K562 (cell line): Measurements from ENCODE around the gene ABITRAM. TPM values are rescaled to one million over a fixed set of nuclear protein-coding genes. Genes with fewer than 3 reads are reported as not detected.

ENCODE experiments used
- SLC30A9 ChIP-seq: fragments of 250-450 bp; sonication (Bioruptor Pico); IDR thresholded peaks from 2 replicates; pipeline ENCODE4 v1.8.0; 2022; ENCODE audit warnings: mild to moderate bottlenecking, moderate library complexity
- SRSF3 ChIP-seq: fragments of 200-400 bp; formaldehyde crosslinking; IDR thresholded peaks from 2 replicates; pipeline ENCODE4 v1.6.1; 2016; ENCODE audit warnings: mild to moderate bottlenecking, low read length, moderate library complexity; ENCODE audit not compliant: insufficient read depth
- TARDBP ChIP-seq: fragments of 450-650 bp; IDR thresholded peaks from 2 replicates; pipeline ENCODE4 v1.6.1; 2016
- polyA plus RNA-seq, 8 experiments: library from polyadenylated mRNA; depleted of rRNA in 4 of 8; stranded (reverse) in 5 of 8; unstranded in 3 of 8; fragments of >200 nt; fragmentation: Nextera tagmentation in 2 of 8; fragmentation: Illumina TruSeq in 1 of 8; extraction: Ambion mirVana in 2 of 8; extraction: Trizol in 1 of 8; gene quantifications; 2 replicates each; pipeline versions ENCODE4 v1.2.1 to v1.2.3, GENCODE V29; 2011 to 2014; ENCODE audit warnings: inconsistent platforms in 1 of 8, missing spikeins in 1 of 8
- total RNA-seq, 7 experiments: library from RNA; depleted of rRNA in 6 of 7; stranded (reverse); fragments of >200 nt in 6 of 7; fragmentation: Illumina TruSeq in 2 of 7; extraction: Trizol in 2 of 7; gene quantifications; 2 replicates each; pipeline versions ENCODE4 v1.2.1 to v1.2.3, GENCODE V29; 2011 to 2021; ENCODE audit warnings: low replicate concordance in 1 of 7
- TF ChIP-seq, protein P1 (sequence below), 2 experiments: fragments of 450-650 bp in 1 of 2; sonication (generic) in 1 of 2; formaldehyde crosslinking in 1 of 2; IDR thresholded peaks; 2 replicates each; pipeline versions ENCODE4 v1.7.1 to v1.9.0; 2016 to 2022; ENCODE audit warnings: inconsistent platforms in 1 of 2, mild to moderate bottlenecking in 1 of 2, missing genetic modification reagents in 1 of 2
- TF ChIP-seq, protein P2 (sequence below): fragments of 450-650 bp; IDR thresholded peaks from 2 replicates; pipeline ENCODE4 v1.6.1; 2016; ENCODE audit warnings: antibody characterized with exemption
- TF ChIP-seq, protein P3 (sequence below): sonication (generic); formaldehyde crosslinking; IDR thresholded peaks from 2 replicates; pipeline ENCODE4 v1.8.0; 2022; ENCODE audit warnings: missing genetic modification reagents, mild to moderate bottlenecking, borderline replicate concordance

The ABITRAM gene
- total and polyA plus RNA-seq, 9 of the 15 experiments (the other 6 are each of a cell fraction or from before 2014, with no cell fraction given): 8.9 to 47.6 (median 28.4) TPM

DNA sequence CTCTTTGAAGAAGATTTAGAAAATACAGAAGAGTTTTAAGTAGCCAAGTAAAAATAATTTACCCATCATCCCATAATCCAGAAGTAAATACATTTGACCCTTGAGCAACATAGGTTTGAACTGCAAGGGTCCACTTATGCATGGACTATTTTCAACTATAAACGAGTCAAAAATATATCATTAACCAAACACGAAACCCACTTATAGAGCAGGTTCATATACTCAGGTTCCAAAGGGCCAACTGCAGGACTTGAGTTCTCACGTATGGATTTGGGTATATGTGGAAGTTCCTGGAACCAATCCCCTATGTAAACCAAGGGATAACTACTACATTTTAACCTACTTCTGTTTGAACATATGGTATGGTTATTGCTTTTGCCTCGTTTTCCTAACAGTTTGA lies 5.8 kb downstream of the ABITRAM start (continued):
- TF ChIP-seq, protein P1, sequence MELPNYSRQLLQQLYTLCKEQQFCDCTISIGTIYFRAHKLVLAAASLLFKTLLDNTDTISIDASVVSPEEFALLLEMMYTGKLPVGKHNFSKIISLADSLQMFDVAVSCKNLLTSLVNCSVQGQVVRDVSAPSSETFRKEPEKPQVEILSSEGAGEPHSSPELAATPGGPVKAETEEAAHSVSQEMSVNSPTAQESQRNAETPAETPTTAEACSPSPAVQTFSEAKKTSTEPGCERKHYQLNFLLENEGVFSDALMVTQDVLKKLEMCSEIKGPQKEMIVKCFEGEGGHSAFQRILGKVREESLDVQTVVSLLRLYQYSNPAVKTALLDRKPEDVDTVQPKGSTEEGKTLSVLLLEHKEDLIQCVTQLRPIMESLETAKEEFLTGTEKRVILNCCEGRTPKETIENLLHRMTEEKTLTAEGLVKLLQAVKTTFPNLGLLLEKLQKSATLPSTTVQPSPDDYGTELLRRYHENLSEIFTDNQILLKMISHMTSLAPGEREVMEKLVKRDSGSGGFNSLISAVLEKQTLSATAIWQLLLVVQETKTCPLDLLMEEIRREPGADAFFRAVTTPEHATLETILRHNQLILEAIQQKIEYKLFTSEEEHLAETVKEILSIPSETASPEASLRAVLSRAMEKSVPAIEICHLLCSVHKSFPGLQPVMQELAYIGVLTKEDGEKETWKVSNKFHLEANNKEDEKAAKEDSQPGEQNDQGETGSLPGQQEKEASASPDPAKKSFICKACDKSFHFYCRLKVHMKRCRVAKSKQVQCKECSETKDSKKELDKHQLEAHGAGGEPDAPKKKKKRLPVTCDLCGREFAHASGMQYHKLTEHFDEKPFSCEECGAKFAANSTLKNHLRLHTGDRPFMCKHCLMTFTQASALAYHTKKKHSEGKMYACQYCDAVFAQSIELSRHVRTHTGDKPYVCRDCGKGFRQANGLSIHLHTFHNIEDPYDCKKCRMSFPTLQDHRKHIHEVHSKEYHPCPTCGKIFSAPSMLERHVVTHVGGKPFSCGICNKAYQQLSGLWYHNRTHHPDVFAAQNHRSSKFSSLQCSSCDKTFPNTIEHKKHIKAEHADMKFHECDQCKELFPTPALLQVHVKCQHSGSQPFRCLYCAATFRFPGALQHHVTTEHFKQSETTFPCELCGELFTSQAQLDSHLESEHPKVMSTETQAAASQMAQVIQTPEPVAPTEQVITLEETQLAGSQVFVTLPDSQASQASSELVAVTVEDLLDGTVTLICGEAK (IDR thresholded peaks at IDR 0.05): no peak
- TF ChIP-seq, protein P1 (CRISPR knock-in tag; IDR thresholded peaks at IDR 0.05): no peak
- TF ChIP-seq, protein P2, sequence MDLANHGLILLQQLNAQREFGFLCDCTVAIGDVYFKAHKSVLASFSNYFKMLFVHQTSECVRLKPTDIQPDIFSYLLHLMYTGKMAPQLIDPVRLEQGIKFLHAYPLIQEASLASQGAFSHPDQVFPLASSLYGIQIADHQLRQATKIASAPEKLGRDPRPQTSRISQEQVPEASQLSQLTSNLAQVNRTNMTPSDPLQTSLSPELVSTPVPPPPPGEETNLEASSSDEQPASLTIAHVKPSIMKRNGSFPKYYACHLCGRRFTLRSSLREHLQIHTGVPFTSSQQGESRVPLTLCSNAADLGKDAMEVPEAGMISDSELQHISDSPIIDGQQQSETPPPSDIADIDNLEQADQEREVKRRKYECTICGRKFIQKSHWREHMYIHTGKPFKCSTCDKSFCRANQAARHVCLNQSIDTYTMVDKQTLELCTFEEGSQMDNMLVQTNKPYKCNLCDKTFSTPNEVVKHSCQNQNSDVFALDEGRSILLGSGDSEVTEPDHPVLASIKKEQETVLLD: no peak
- TF ChIP-seq, protein P3, sequence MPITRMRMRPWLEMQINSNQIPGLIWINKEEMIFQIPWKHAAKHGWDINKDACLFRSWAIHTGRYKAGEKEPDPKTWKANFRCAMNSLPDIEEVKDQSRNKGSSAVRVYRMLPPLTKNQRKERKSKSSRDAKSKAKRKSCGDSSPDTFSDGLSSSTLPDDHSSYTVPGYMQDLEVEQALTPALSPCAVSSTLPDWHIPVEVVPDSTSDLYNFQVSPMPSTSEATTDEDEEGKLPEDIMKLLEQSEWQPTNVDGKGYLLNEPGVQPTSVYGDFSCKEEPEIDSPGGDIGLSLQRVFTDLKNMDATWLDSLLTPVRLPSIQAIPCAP: no peak
- TF ChIP-seq SLC30A9 (CRISPR knock-in tag): no peak
- TF ChIP-seq TARDBP: no peak
- no peak for TF ChIP-seq SRSF3
